Measurements from ENCODE around the gene PTGER2.

The PTGER2 gene

DNA sequence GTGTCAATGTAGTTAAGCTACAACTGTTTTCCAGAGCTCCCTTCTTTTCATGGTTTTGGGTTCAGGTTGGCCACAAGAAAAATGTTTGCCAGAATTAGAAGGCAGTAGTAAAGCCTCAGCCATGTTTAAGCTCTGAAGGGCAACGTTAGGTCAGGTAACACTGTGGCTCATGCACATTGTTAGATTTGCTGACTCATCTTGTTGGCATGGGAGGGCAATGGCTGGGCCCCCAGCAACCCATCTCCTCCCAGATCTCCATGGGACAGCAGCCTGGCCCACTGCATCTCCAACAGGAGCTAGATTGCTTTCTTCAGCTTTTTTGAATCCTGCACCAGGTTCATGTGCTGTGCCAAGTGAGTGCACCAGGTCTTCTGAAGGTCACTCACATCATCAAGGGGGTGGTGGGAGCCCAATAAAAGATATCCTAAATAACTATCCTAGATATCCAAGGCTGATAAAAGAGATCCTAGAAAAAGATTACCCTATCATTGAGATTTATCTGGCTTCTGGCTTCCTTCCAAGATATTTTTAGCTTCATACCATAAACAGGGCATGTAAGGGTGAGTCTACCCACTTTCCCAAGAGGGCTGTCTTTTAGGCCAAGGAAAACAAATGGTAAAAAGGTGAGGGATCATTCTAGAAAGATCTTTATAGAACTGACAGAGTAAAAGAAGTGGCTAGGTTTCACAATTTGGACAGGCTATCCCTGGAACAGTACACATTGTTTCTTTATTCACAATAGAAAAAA lies 28.9 kb downstream of the PTGER2 start:
- DNase-seq: no peak

DNA sequence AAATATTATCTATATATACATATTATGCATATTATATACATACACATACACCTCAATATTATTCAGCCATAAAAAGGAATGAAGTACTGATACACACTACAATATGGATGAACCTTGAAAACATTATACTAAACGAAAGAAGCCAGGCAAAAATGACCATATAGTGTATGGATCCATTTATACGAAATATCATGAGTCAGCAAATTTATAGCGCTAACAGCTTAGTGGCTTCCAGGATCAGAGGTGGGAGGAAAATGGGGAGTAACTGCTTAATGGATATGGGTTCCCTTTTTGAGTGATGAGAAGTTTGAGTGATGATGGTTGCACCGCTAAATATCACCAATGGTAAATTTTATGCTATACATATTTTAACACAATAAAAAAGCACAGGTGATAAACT lies 32.7 kb downstream of the PTGER2 start:
- DNase-seq: no peak

DNA sequence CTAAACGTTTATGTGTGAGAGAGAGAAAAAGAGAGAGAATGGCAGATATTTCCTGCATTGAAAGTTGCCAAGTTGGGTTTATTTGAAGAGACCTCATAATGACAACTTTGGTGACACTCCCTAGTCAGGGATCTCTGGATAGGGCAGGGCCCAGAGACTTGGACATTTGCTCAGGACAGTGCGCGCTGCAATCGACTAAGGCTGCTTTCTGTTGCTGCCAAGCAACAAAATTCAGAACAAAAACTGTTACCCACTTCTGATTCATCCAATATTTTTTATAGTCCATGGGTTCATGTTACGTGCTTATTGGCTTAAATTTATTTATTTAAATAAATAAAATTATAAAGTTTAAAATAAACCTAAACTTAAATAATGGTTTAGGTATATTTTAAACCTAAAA lies 34.2 kb downstream of the PTGER2 start:
- DNase-seq: no peak

DNA sequence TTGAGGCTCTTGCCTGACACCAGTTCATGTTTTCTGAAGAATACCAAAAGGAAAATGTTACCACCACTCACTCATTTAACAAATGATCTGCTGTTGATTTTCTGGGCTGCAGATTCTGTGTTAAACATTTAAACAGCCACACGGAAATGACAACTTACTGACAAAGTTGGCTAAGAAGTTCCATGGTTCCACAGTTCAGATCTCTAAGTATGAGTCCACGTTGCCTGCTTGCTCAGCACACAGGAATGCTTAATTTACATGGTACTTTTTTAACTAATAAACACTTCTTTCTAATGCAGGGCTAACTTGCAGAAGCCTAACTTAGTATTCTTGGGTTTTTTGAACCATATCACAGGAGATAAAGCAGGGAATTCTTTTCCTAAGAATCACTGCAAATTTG lies 34.7 kb downstream of the PTGER2 start:
- DNase-seq: no peak

DNA sequence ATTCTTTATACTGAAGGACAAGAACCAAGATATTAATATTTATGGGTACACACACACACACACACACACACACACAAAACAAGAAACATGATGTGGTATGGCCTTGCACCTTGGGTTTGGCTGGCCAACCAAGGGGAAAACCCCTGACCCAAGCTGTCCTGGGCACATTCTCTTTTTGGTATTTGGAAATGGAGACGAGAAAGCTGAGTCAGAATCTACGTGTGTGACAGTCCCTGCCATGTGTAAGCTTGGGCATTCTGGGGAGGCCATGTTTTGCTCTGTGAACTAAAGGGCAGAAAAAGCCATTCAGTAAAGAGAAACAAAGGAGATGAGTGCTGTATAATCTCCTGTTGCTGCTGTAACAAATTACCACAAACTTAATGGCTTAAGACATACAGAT lies 35.6 kb downstream of the PTGER2 start:
- DNase-seq: peak in 1 of 5 donors; percentile 36

DNA sequence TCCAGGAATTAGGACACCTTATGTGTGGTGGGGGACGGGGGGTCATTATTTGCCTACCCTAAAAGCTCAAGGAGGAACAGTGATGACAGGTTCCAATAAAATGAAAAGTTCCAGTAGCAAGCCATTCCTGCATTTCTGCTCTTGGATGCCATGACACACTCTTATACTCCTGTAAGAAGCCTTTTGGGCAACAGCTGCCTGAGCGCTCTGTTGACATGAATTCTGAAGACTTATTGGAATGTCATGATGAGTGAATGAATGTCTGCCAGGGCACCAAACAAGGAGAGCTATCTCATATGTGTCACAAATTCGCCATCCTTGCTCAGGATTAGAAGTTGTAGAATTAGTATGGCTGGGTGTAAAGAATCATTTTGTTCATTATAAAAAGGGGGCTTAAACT lies 36.3 kb downstream of the PTGER2 start:
- no peak for DNase-seq

DNA sequence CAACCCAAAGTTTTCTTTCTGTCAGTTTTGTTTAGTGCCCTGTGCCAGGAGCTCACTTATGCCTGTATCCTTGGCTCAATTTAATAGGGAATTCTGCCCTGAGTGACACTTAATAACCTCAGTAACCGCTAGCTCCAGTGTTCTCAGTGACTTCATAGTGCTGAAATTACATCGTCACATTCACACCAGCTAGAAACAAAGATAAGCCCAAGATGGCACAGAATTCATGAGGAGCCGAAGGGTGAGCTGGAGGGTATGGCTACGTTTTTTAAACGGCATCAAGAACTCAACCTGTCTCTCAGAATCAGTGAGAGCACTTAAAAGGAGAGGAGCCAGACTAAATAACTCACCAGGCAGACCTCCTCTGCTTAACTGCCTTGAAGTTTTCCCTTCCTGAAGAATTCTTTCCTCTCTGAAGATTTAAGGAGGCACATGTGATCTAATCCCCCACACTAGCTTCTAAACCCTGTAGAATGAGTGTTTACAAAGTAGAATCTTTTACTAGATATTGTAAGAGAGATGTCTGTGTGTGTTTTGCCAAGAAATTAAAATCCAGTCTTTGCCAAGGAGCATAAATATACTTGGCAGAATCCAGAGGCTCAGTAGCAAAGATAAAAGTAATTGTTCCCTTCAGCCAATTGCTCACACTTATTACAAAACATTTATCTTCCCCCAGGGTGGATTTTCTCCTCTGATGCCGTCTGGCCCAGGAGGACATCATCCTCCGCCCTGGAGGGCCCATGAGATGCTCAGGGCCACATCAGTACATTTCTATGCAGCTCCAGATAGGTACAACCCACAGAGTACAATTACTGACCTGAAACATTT lies 37.3 kb downstream of the PTGER2 start:
- no peak for DNase-seq

DNA sequence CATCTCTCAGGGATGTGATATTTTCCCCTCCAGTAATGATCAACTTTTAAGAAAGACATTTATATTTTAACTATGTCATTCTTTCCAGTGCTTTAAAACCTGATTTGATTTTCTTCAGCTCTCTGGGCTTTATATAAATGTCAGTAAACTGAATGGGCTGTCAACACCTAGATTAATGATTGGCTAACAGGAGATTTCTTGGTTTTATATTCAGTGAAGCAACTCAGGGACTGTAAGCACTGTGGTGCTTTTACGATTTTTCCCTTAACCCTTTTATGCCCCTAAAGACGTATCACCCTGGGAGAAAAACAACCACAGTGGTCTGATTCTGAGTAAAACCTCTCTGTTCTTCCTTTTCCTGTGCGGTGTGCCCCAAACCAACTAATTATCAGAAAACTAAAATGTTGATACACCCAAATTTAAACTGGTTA lies 38.0 kb downstream of the PTGER2 start:
- DNase-seq: peak in 3 of 5 donors; percentile 2 to 95 (median 18)

DNA sequence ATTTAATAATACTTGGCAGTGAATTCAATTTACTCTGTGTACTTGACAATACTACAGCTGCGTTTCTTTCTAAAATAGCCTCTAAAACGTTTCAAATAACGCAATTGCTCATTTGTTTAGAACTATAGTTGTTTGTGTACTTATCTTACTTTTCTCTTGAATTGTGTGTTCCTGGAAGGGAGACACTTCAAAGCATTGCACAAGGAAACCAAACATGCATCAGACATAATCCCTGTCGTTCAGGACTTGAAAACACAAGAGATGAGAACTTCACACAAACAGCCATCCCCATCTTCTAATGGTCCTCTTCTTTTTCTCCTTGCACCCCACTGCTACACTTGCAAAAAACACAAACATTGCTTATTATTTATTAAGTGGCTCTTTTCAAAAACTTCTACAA lies 38.5 kb downstream of the PTGER2 start:
- DNase-seq: peak in 1 of 5 donors; percentile 91

DNA sequence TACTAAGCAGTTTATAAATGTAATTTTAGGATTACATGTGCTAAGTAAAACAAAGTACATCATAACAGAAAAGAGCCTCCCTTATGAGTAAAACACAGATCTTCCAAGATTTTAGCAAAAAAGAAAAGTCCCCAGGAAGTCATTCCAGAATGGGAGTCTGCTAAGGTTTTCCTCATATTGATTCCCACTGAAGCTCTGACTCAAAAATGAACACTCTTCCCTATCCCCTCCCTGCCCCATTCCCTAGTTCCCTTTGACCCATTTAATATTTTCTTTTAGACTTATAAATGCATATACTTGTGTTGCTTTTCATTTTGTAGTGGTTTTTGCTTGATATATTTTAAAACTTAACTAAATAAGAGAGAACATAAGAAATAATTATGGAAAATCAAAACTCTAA lies 40.1 kb downstream of the PTGER2 start:
- DNase-seq: no peak

DNA sequence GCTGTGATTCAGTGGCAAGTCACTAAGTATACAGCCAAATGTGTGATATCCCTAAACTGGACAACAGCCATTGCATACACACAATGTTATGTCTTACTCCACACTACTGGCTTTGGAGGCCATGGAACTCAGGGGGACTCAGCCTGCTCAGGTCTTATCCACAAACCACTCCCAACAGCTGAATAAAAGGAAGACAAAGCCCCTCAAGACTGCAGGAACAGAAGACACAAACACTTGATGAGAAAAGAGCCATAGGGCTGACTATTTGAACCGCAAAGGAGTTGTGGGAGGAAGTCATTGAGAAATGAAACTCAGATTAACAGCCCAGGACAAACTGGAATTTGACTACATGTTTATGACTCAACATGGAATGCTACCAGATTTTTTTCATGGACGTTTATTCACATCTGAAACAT lies 40.9 kb downstream of the PTGER2 start:
- no peak for DNase-seq

DNA sequence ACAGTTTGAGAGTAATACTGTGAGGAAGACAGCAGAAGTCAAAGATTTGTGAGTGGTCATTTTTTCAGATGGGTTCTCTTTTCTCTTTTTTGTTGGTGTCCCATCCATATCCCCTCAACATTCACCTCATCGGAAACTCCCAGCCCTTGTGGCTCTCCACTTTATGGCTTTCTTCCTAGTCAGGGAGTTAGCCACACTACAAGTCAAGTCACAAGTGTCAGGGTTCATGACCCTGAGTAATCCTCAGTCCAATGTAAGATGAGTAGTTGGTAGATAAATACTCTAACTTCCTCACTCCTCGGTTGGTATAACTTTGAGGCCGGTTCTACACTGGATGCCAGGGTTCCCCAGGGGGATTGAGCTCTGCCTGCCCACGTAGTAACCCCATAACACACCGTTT lies 41.4 kb downstream of the PTGER2 start:
- no peak for DNase-seq

DNA sequence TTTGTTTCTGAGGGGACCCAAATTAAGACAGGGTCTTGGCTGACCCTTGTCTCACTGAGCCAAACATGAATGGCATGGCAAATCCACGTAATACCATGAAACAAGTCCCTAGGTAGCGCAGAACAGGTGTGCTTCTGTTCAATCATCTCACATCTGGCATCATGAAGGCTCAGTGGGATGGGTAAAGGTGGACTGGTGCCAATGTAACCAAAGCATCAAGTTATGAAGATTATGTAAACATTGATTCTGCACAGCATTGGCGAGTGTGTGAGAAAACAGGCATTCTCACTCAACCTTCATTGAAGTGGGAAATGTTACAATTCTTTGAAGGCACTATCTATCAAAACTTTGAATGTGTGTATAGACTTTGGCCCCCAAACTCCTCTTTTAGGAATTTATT lies 41.9 kb downstream of the PTGER2 start:
- DNase-seq: no peak

DNA sequence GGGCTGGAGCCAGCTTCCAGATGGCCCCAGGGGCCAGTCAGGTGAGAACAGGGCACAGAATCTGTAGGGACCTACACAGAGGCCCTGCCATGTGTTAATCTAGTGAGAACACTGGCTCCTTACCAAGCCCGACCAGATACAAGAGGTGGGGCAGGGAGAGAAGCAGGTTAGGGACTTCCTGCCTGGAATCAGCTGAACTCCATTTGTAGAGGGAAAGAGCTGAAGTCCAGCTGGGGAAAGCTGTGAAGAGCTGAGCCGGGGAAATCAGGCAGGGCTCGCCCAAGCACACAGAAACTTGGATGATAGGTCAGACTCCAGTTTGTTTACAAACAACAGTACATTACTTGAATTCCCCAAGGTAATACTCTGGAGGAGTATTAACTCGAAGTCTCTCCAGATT lies 46.7 kb downstream of the PTGER2 start:
- no peak for DNase-seq

DNA sequence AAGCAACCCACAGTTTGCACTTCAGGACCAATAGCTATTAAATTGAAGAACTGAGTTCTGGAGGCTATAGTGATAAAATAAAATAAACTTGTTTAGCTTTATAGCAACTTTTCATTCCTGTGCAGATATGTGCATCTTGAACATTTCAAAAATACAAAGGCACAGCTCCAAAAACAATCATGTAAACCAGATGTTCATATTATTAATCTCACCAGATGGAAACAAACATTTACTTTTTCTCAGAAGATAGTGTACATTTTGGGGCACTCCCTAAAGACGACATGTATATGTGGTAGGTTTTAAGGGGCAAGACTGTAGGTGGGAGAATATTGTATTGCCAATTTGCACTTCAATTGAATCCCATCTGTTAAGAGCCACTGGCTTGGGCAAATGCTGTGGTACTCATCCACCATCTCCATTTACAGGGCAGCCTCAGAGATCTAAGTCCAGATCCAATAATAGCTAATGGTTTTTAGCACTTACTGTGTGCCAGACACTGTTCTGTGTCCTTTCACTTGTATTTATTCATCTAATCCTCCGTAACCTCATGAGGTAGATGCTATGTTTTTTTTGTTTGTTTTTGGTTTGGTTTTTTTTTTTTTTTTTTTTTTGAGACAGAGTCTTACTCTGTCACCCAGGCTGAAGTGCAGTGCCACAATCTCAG lies 49.1 kb downstream of the PTGER2 start:
- no peak for DNase-seq

DNA sequence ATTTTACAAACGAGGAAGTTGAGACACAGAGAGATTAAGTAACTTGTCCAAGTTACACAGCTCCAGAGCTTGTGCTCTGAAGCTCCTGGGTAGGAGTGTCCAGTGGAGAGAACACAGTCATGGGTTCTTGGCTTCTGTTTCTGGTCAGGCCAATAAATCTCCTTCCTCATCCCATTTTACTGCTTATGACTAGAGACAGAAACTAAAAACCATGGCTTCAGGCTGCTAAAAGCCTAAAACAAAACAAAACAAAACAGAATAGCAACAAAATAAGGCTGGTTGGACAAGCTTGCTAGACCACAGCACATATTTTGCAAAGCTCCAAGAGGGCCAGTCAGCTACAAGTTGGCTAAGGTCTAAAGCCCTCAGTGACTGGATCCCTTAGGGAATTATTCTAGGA lies 49.8 kb downstream of the PTGER2 start:
- DNase-seq: no peak

DNA sequence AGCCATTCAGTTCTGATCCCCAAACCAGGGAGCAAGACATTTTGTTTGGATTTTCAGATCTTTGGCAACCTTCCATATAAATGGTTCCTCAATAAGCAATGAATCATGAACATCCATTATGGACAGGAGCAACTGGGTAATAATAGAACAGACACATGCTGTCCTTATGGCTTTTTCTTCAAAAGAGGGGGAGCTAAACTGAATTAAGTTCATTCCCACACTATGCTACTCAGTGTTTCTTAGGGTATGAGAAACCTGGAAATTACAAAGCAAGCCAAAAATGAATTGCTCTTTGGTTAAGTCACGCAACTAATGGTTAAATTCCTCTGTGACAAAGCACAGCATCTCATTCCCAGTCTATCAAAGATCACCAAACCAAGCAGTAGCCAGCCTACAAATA lies 51.0 kb downstream of the PTGER2 start:
- DNase-seq: no peak

DNA sequence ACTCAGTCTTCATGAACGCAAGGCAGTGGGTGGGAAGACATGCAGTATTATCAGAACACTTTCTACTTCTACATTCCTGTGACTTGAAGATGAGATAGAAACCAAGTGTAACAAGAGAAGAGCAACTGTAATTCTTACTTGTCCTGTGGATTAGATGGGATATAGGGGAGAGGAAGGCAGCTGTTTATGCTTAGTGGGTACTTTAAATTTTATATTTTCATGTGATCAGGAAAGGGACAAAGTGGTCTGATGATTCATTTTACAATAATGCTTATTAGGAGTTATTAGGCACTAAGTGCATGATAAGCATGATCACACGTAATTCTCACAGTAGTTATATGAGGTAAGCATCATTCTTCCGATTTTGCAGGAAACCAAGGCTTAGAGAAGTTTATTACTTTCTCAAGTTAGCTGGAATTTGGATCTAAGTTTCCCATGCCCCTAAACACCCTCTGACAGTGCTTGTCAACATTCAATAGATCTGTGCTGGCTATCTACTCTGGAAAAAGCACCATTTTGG lies 52.7 kb downstream of the PTGER2 start:
- DNase-seq: no peak

DNA sequence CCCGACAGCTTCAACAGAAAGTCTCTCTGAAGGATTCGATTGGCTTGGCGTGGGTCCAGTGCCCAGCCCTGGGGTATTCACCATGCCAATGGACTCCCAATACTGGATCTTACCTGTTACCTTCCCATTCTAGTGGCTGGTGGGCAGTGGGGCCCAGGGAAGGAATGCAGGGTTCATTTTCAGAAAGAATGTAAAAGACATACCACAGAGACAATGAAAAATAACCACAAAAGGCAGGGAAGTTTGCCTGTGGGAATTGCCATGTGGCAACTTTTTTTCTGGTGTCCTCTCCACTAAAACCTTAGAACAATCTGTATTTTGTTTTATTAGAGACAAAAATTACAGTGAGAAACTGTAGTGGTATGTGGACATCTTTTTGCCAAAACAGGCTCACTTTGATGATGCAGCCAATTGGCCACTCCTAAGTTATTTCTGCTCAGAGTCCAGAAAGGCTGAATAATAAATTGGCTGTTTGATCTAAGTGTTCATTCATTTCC lies 55.2 kb downstream of the PTGER2 start:
- DNase-seq: no peak

DNA sequence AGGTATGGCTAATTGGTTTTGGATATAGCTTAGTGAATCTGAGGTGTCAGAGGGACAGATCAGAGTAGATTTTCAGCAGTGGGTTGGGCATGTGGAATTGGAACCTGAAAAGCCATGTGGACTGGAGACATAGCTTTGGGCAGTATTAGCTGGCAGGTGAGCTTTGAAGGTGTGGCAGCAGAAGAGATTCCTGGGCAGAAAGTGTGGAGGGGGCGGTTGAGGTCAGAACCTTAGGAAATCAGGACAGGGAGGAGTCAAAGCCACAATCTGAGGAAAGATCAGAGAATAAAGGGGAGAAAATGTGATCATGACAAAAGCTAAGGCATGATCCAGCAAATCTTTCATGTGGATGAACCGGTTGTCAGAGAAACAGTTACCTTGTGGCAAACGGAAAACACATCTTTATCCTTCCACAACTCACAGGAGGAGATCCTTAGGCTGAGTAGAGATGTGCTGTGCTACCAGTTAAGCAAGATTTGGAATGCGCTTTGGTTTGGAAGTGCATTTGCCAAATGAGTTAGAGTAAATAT lies 56.4 kb downstream of the PTGER2 start:
- no peak for DNase-seq

DNA sequence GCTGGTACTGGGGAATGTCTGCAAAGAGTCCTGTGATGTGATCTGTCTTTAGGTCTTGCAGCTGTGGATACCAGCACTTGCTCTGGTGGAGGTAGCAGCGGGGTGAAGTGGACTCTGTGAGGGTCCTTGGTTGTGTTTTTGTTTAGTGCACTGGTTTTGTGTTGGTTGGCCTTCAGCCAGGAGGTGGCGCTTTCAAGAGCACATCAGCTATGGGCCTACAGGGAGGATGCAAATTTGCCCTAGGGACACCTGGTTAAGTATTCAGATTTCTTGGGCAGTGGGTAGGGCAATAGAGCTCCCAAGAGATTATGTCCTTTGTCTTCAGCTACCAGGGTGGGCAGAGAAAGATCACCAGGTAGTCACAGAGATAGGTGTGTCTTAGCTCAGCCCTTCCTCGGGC lies 63.8 kb downstream of the PTGER2 start:
- DNase-seq: no peak
